ENCODE measurements around the gene TMEM171. TPM values are rescaled to one million over a fixed set of nuclear protein-coding genes. Genes with fewer than 3 reads are reported as not detected.

The TMEM171 gene
- total and polyA plus RNA-seq, 9 of the 15 experiments (the other 6 are each of a cell fraction or from before 2014, with no cell fraction given), result 0.08 TPM; not detected in 8

DNA sequence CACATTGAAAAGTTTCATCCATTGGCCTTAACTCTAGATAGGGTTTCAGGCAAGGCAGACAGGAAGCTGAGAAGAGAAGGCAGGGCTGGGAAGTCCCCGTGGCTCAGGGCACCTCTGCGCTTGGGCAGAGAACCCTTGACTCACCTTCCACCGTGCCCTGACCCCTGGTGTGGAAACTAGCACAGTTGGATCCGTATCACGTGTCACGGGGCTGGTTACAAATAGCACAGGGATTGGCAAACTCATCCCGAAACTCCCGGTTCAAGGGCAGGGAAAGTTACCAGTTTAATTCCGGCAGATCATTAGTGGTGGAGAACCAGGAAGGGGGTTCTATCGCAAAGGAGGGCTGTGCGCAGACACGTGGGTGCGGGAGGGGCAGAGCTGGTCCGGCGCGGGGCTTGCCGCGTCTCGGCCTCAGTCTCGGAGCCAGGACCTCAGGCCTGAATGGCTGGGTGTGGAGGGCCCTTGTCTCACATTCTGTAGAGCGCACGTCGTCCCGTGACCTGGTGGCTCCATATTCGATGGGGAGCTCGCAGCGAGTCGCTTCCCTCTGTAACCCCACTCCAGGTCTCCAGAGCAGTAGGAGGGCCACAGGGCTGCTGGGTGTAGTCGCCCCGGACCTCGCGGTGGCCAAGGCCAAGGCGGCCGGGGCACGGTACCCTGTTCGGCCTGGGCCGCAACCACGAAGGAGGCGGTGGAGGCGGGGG lies 771 bp upstream of the TMEM171 start:
- no peak for FAIRE-seq
- TF ChIP-seq HNRNPK (IDR thresholded peaks at IDR 0.05; ENCODE audit: low read depth, low read length, poor library complexity, severe bottlenecking) (no peak), MCM5 (IDR thresholded peaks at IDR 0.05; ENCODE audit: low read depth) (no peak), POLR2G (IDR thresholded peaks at IDR 0.05; ENCODE audit: low read depth, low read length) (no peak), ZNF57 (CRISPR knock-in tag; IDR thresholded peaks at IDR 0.05) (no peak), HLTF (IDR thresholded peaks at IDR 0.05) (no peak)
- ChIA-PET POLR2A (no interaction called here), CTCF (ENCODE audit: low intra/inter-chr PET ratio) (no interaction called here)
- Histone ChIP-seq H3K27ac (ENCODE audit: extremely low read depth, low read depth, low read length) (no peak overlapping the region), H3K36me3 (ENCODE audit: control insufficient read depth, insufficient read depth, low read length) (no peaks in the 10 kb centered on the region), H4K20me1 (replicated peaks; ENCODE audit: control insufficient read depth, insufficient read depth, low read length) (no peaks in the 10 kb centered on the region), H3K4me2 (ENCODE audit: insufficient read depth, low read length) (no peak overlapping the region), H2AFZ (ENCODE audit: low read depth, low read length) (no peak overlapping the region), H3K27me3 (ENCODE audit: control insufficient read depth in 2 of 2, insufficient read depth in 2 of 2, low read length in 2 of 2) (peaks cover 32 to 61% of the 10 kb centered on the region in 2 experiments; a peak in 3 of 5 replicates), H3K9me1 (ENCODE audit: control insufficient read depth, insufficient read depth, low read length) (no peaks in the 10 kb centered on the region), H3K4me3 (no peak overlapping the region), H3K9ac (ENCODE audit: insufficient read depth in 1 of 2, low read depth in 2 of 2, low read length in 2 of 2) (no peak overlapping the region), H3K79me2 (ENCODE audit: control insufficient read depth, insufficient read depth, low read length) (no peaks in the 10 kb centered on the region), H3K4me1 (replicated peaks in 1 of 2; ENCODE audit: control insufficient read depth in 2 of 2, insufficient read depth in 2 of 2, low read length in 2 of 2) (peaks cover 0 to 17% of the 10 kb centered on the region in 2 experiments; a peak in 2 of 5 replicates), H3K9me3 (replicated peaks; ENCODE audit: control insufficient read depth, insufficient read depth, low read depth, low read length) (no peaks in the 10 kb centered on the region)
- no TSS peak for BruUV-seq (replicated peaks)
- intact Hi-C loops (cut with micrococcal nuclease) (no loop called here), in situ Hi-C loops (cut with MboI) (no loop called here)
- whole genome bisulfite sequencing (ENCODE audit: insufficient coverage, low coverage, missing lambda C conversion rate), result 22% methylated on average over 26 of the region's 40 CpGs
- no peak for DNase-seq (ENCODE audit: extremely low read depth in 1 of 4, low spot score in 3 of 4)
- ATAC-seq, result no peak

DNA sequence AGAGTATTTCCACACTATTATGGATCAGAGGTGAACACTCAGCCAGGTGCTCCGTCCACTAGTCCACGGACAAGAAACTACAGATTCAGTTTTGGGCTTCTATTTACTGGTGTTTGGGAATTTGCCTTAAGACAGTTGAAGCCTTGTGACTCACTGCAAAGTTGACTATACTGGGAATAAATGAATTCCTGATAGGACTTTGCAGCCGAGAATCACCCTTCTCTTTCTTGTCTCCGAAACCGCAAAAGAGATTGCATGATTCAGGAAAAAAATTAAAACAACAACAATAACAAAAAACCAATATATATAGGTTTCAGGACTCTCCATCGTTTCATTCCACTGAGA lies 716 bp downstream of the TMEM171 start:
- no peak for TF ChIP-seq ZNF699 (CRISPR knock-in tag; IDR thresholded peaks at IDR 0.05; ENCODE audit: insufficient replicate concordance)
- TF ChIP-seq ZNF785 (CRISPR knock-in tag; IDR thresholded peaks at IDR 0.05), result no peak
- no peak for TF ChIP-seq ZNF77 (CRISPR knock-in tag; IDR thresholded peaks at IDR 0.05)
- no peak for TF ChIP-seq PHF20 (IDR thresholded peaks at IDR 0.05; ENCODE audit: partially characterized antibody)
- Histone ChIP-seq H3K4me3 (no peak overlapping the region), H3K79me2 (ENCODE audit: control insufficient read depth, insufficient read depth, low read length) (no peaks in the 10 kb centered on the region), H3K27me3 (ENCODE audit: control insufficient read depth in 2 of 2, insufficient read depth in 2 of 2, low read length in 2 of 2) (peaks cover 36 to 71% of the 10 kb centered on the region in 2 experiments; a peak in 4 of 5 replicates), H3K36me3 (ENCODE audit: control insufficient read depth, insufficient read depth, low read length) (no peaks in the 10 kb centered on the region), H3K9me3 (replicated peaks; ENCODE audit: control insufficient read depth, insufficient read depth, low read depth, low read length) (no peaks in the 10 kb centered on the region), H3K9ac (ENCODE audit: insufficient read depth in 1 of 2, low read depth in 2 of 2, low read length in 2 of 2) (no peak overlapping the region), H3K27ac (ENCODE audit: extremely low read depth, low read depth, low read length) (no peak overlapping the region), H3K4me2 (ENCODE audit: insufficient read depth, low read length) (no peak overlapping the region), H4K20me1 (replicated peaks; ENCODE audit: control insufficient read depth, insufficient read depth, low read length) (no peaks in the 10 kb centered on the region), H2AFZ (ENCODE audit: low read depth, low read length) (no peak overlapping the region), H3K4me1 (replicated peaks in 1 of 2; ENCODE audit: control insufficient read depth in 2 of 2, insufficient read depth in 2 of 2, low read length in 2 of 2) (peaks cover 0 to 17% of the 10 kb centered on the region in 2 experiments; a peak in 2 of 5 replicates), H3K9me1 (ENCODE audit: control insufficient read depth, insufficient read depth, low read length) (no peaks in the 10 kb centered on the region)
- BruUV-seq (replicated peaks), result no TSS peak
- FAIRE-seq (no peak), DNase-seq (ENCODE audit: extremely low read depth in 1 of 4, low spot score in 3 of 4) (no peak), ATAC-seq (no peak)
- intact Hi-C loops (cut with micrococcal nuclease) (no loop called here), in situ Hi-C loops (cut with MboI) (no loop called here)
- ChIA-PET CTCF (ENCODE audit: low intra/inter-chr PET ratio) (no interaction called here), POLR2A (no interaction called here)
- 0% methylated on average over 6 of the region's 6 CpGs for WGBS (ENCODE audit: insufficient coverage, low coverage, missing lambda C conversion rate)
